Measurements from ENCODE around the gene FPR2. TPM values are rescaled to one million over a fixed set of nuclear protein-coding genes. Genes with fewer than 3 reads are reported as not detected.

Gene FPR2
- total RNA-seq, 1 experiment from 2014 or later = not detected

- ChIA-PET CTCF (no interaction called here), POLR2A (no interaction called here)
- H3K4me3 Mint-ChIP-seq (ENCODE audit: unreplicated experiment) = no peak overlapping the region
- no peaks in the 10 kb centered on the region for H3K4me1 ChIP-seq
- no peak for DNase-seq
- no peaks in the 10 kb centered on the region for H3K4me1 Mint-ChIP-seq (ENCODE audit: low read depth, unreplicated experiment)
- no peak for TF ChIP-seq CTCF (IDR thresholded peaks at IDR 0.05; ENCODE audit: insufficient read depth in 1 of 2, low read depth in 1 of 2, low read length in 1 of 2, severe bottlenecking in 1 of 2, unreplicated experiment in 1 of 2)
- no peak overlapping the region for H3K27ac Mint-ChIP-seq (ENCODE audit: unreplicated experiment)
- no peaks in the 10 kb centered on the region for H3K36me3 ChIP-seq (ENCODE audit: control insufficient read depth, insufficient read depth, low read length)
- no peak overlapping the region for H3K4me3 ChIP-seq (ENCODE audit: low read depth, low read length)
- H3K9me3 Mint-ChIP-seq (ENCODE audit: unreplicated experiment) = peaks cover 33% of the 10 kb centered on the region
- no peaks in the 10 kb centered on the region for H3K27me3 ChIP-seq (replicated peaks; ENCODE audit: control insufficient read depth, insufficient read depth, low read length)
- H3K9me3 ChIP-seq = peaks cover 14% of the 10 kb centered on the region; the same call in 1 of the 2 replicates
- H3K27me3 Mint-ChIP-seq (ENCODE audit: insufficient read depth, unreplicated experiment) = no peaks in the 10 kb centered on the region
- H3K36me3 Mint-ChIP-seq (ENCODE audit: insufficient read depth, unreplicated experiment) = no peaks in the 10 kb centered on the region
- no TSS peak for BruUV-seq (replicated peaks)
- intact Hi-C loops (cut with micrococcal nuclease; ENCODE audit: unreplicated experiment) = no loop called here
Measured at GRCh38 chr19:51815043-51815442, 54.1 kb downstream of the FPR2 start.

GRCh38 chr19:51816711-51817110, 55.7 kb downstream of the FPR2 start:
- Mint-ChIP-seq H3K9me3 (ENCODE audit: unreplicated experiment) (peaks cover 50% of the 10 kb centered on the region), H3K36me3 (ENCODE audit: insufficient read depth, unreplicated experiment) (no peaks in the 10 kb centered on the region), H3K4me1 (ENCODE audit: low read depth, unreplicated experiment) (no peaks in the 10 kb centered on the region), H3K4me3 (ENCODE audit: unreplicated experiment) (no peak overlapping the region), H3K27ac (ENCODE audit: unreplicated experiment) (no peak overlapping the region), H3K27me3 (ENCODE audit: insufficient read depth, unreplicated experiment) (no peaks in the 10 kb centered on the region)
- Histone ChIP-seq H3K36me3 (ENCODE audit: control insufficient read depth, insufficient read depth, low read length) (no peaks in the 10 kb centered on the region), H3K4me3 (ENCODE audit: low read depth, low read length) (no peak overlapping the region), H3K4me1 (no peaks in the 10 kb centered on the region), H3K27me3 (replicated peaks; ENCODE audit: control insufficient read depth, insufficient read depth, low read length) (no peaks in the 10 kb centered on the region), H3K9me3 (peaks cover 14% of the 10 kb centered on the region; the same call in 1 of the 2 replicates)
- POLR2A ChIA-PET = no interaction called here
- BruUV-seq (replicated peaks) = no TSS peak
- CTCF ChIA-PET = no interaction called here
- intact Hi-C loops (cut with micrococcal nuclease; ENCODE audit: unreplicated experiment) = no loop called here
- no peak for TF ChIP-seq CTCF (IDR thresholded peaks at IDR 0.05; ENCODE audit: insufficient read depth in 1 of 2, low read depth in 1 of 2, low read length in 1 of 2, severe bottlenecking in 1 of 2, unreplicated experiment in 1 of 2)
- DNase-seq = no peak

GRCh38 chr19:51820011-51820410, 59.0 kb downstream of the FPR2 start:
- H3K27me3 Mint-ChIP-seq (ENCODE audit: insufficient read depth, unreplicated experiment) = no peaks in the 10 kb centered on the region
- intact Hi-C loops (cut with micrococcal nuclease; ENCODE audit: unreplicated experiment) = no loop called here
- no peak for TF ChIP-seq CTCF (IDR thresholded peaks at IDR 0.05; ENCODE audit: insufficient read depth in 1 of 2, low read depth in 1 of 2, low read length in 1 of 2, severe bottlenecking in 1 of 2, unreplicated experiment in 1 of 2)
- Histone ChIP-seq H3K4me1 (no peaks in the 10 kb centered on the region), H3K9me3 (no peaks in the 10 kb centered on the region; the same call in 1 of the 2 replicates), H3K27me3 (replicated peaks; ENCODE audit: control insufficient read depth, insufficient read depth, low read length) (no peaks in the 10 kb centered on the region), H3K4me3 (ENCODE audit: low read depth, low read length) (no peak overlapping the region), H3K36me3 (ENCODE audit: control insufficient read depth, insufficient read depth, low read length) (no peaks in the 10 kb centered on the region)
- no peaks in the 10 kb centered on the region for H3K36me3 Mint-ChIP-seq (ENCODE audit: insufficient read depth, unreplicated experiment)
- POLR2A ChIA-PET = no interaction called here
- no peak overlapping the region for H3K4me3 Mint-ChIP-seq (ENCODE audit: unreplicated experiment)
- H3K4me1 Mint-ChIP-seq (ENCODE audit: low read depth, unreplicated experiment) = no peaks in the 10 kb centered on the region
- no peak overlapping the region for H3K27ac Mint-ChIP-seq (ENCODE audit: unreplicated experiment)
- DNase-seq = no peak
- H3K9me3 Mint-ChIP-seq (ENCODE audit: unreplicated experiment) = peaks cover 61% of the 10 kb centered on the region
- CTCF ChIA-PET = no interaction called here
- no TSS peak for BruUV-seq (replicated peaks)

Other genes with a start within 250 kb of the FPR2 start
- gene SIGLEC6, start 229.5 kb upstream of the FPR2 start, total RNA-seq (2022) = 10.0 and 14.3 TPM in 2 replicates
- gene ZNF175, start 189.9 kb upstream of the FPR2 start, total RNA-seq (2022) = 8.7 and 11.5 TPM in 2 replicates
- not detected in 2 replicates for gene SIGLEC5, start 130.8 kb upstream of the FPR2 start, total RNA-seq (2022)
- gene SIGLEC14, start 114.4 kb upstream of the FPR2 start, total RNA-seq (2022) = not detected in 2 replicates
- 3.6 and 4.9 TPM in 2 replicates for gene SPACA6, start 67.8 kb upstream of the FPR2 start, total RNA-seq (2022)
- gene HAS1, start 37.2 kb upstream of the FPR2 start, total RNA-seq (2022) = not detected in 2 replicates
- gene FPR1, start 9.3 kb upstream of the FPR2 start, total RNA-seq (2022) = not detected in 2 replicates
- not detected in 2 replicates for gene FPR3, start 34.0 kb downstream of the FPR2 start, total RNA-seq (2022)
- gene ZNF577, start 126.8 kb downstream of the FPR2 start, total RNA-seq (2022) = 4.9 and 7.7 TPM in 2 replicates
- gene ZNF649, start 143.8 kb downstream of the FPR2 start, total RNA-seq (2022) = 3.7 and 7.9 TPM in 2 replicates
- gene ZNF613, start 166.3 kb downstream of the FPR2 start, total RNA-seq (2022) = 1.3 and 2.2 TPM in 2 replicates
- gene ZNF350, start 225.7 kb downstream of the FPR2 start, total RNA-seq (2022) = 2.5 and 2.6 TPM in 2 replicates
- 5.2 and 7.1 TPM in 2 replicates for gene ZNF615, start 247.0 kb downstream of the FPR2 start, total RNA-seq (2022)